KMS-11 (cell line): Measurements from ENCODE around the gene ATP4B.

Experiments used
- H2AFZ ChIP-seq: fragments of 200-600 bp; sonication (generic); 2 replicates; pipeline ENCODE4 v1.6.1; 2016; ENCODE audit warnings: antibody characterized with exemption, mixed run types, low read depth
- H3K27ac ChIP-seq: fragments of 200-600 bp; sonication (generic); 2 replicates; pipeline ENCODE4 v1.6.1; 2016; ENCODE audit warnings: mild to moderate bottlenecking, mixed run types
- H3K27me3 ChIP-seq: fragments of 200-600 bp; sonication (generic); 2 replicates; pipeline ENCODE4 v1.6.1; 2017; ENCODE audit warnings: mild to moderate bottlenecking, low read depth, mixed run types, moderate library complexity; ENCODE audit not compliant: insufficient read depth
- H3K36me3 ChIP-seq: fragments of 200-600 bp; sonication (generic); 2 replicates; pipeline ENCODE4 v1.6.1; 2017; ENCODE audit warnings: mild to moderate bottlenecking, mixed run types; ENCODE audit not compliant: insufficient read depth
- H3K4me1 ChIP-seq: fragments of 200-600 bp; sonication (generic); 2 replicates; pipeline ENCODE4 v1.6.1; 2016; ENCODE audit warnings: mild to moderate bottlenecking, low read depth, mixed run types; ENCODE audit not compliant: poor library complexity, severe bottlenecking
- H3K4me2 ChIP-seq: fragments of 200-600 bp; sonication (generic); 2 replicates; pipeline ENCODE4 v1.7.0; 2016; ENCODE audit warnings: mild to moderate bottlenecking, mixed run types
- H3K4me3 ChIP-seq: fragments of 200-600 bp; sonication (generic); IDR thresholded peaks from 2 replicates; pipeline ENCODE4 v1.6.1; 2017; ENCODE audit warnings: low read depth, low read length, mixed read lengths; ENCODE audit not compliant: insufficient read depth
- H3K79me2 ChIP-seq: fragments of 200-600 bp; sonication (generic); 2 replicates; pipeline ENCODE4 v1.6.1; 2016; ENCODE audit warnings: low read depth, mixed run types; ENCODE audit not compliant: insufficient read depth
- H3K9ac ChIP-seq: fragments of 200-600 bp; sonication (generic); 2 replicates; pipeline ENCODE4 v1.6.1; 2016; ENCODE audit warnings: mild to moderate bottlenecking, mixed run types
- H4K20me1 ChIP-seq: fragments of 200-600 bp; sonication (generic); 2 replicates; pipeline ENCODE4 v1.6.1; 2016; ENCODE audit warnings: mild to moderate bottlenecking, mixed run types; ENCODE audit not compliant: insufficient read depth
- CTCF ChIP-seq: fragments of 200-600 bp; sonication (generic); conservative IDR thresholded peaks from 2 replicates; pipeline ENCODE4 v1.6.1; 2017; ENCODE audit warnings: low read depth, mild to moderate bottlenecking, antibody characterized with exemption, low read length, moderate library complexity, mixed read lengths

ATP4B gene

GRCh38 chr13:113647351-113648215, 10.4 kb downstream of the ATP4B start:
- Histone ChIP-seq H3K27ac (no peak overlapping the region), H3K4me2 (no peak overlapping the region), H3K79me2 (no peaks in the 10 kb centered on the region), H3K36me3 (no peaks in the 10 kb centered on the region), H3K9ac (no peak overlapping the region), H2AFZ (no peak overlapping the region), H3K4me3 (no peak overlapping the region), H3K27me3 (no peaks in the 10 kb centered on the region), H4K20me1 (no peaks in the 10 kb centered on the region), H3K4me1 (no peaks in the 10 kb centered on the region)
- no peak for TF ChIP-seq CTCF

- no peaks in the 10 kb centered on the region for H4K20me1 ChIP-seq
- no peak overlapping the region for H3K27ac ChIP-seq
- H3K4me2 ChIP-seq: no peak overlapping the region
- no peaks in the 10 kb centered on the region for H3K36me3 ChIP-seq
- H3K79me2 ChIP-seq: no peaks in the 10 kb centered on the region
- H3K27me3 ChIP-seq: no peaks in the 10 kb centered on the region
- no peak overlapping the region for H2AFZ ChIP-seq
- no peak for TF ChIP-seq CTCF
- H3K4me3 ChIP-seq: no peak overlapping the region
- H3K4me1 ChIP-seq: no peaks in the 10 kb centered on the region
- no peak overlapping the region for H3K9ac ChIP-seq
Observed at GRCh38 chr13:113646921-113647340, 11.1 kb downstream of the ATP4B start.

GRCh38 chr13:113646376-113646775, 11.6 kb downstream of the ATP4B start:
- H3K4me1 ChIP-seq: no peaks in the 10 kb centered on the region
- no peak overlapping the region for H3K4me3 ChIP-seq
- H3K27ac ChIP-seq: no peak overlapping the region
- no peak for TF ChIP-seq CTCF
- H3K79me2 ChIP-seq: no peaks in the 10 kb centered on the region
- H3K36me3 ChIP-seq: no peaks in the 10 kb centered on the region
- H3K4me2 ChIP-seq: no peak overlapping the region
- H2AFZ ChIP-seq: no peak overlapping the region
- H4K20me1 ChIP-seq: no peaks in the 10 kb centered on the region
- H3K9ac ChIP-seq: no peak overlapping the region
- H3K27me3 ChIP-seq: no peaks in the 10 kb centered on the region

GRCh38 chr13:113645329-113645728, 12.7 kb downstream of the ATP4B start:
- Histone ChIP-seq H4K20me1 (no peaks in the 10 kb centered on the region), H3K4me2 (no peak overlapping the region), H3K27me3 (no peaks in the 10 kb centered on the region), H3K4me1 (no peaks in the 10 kb centered on the region), H3K79me2 (no peaks in the 10 kb centered on the region), H3K36me3 (no peaks in the 10 kb centered on the region), H3K9ac (no peak overlapping the region), H2AFZ (no peak overlapping the region), H3K27ac (no peak overlapping the region), H3K4me3 (no peak overlapping the region)
- no peak for TF ChIP-seq CTCF
